Neural crest cell (in vitro differentiated cells): Measurements from ENCODE around the gene SLC44A4. TPM values are rescaled to one million over a fixed set of nuclear protein-coding genes. Genes with fewer than 3 reads are reported as not detected.
"Not testable (repeated sequence)": the region's sequence is repeated elsewhere in the genome, so short reads cannot be mapped to it uniquely, and the experiment has no call there.

Source experiments
- DNase-seq: peaks from one replicate; pipeline ENCODE4 v3.0.0; 2021; ENCODE audit warnings: low read depth, mixed read lengths, low spot score
- H3K27ac Mint-ChIP-seq: one replicate; pipeline ENCODE4 v1.8.0; 2021; ENCODE audit warnings: mild to moderate bottlenecking, mixed read lengths; ENCODE audit not compliant: unreplicated experiment
- H3K27me3 Mint-ChIP-seq: 2 replicates; pipeline ENCODE4 v1.8.0; 2021; ENCODE audit warnings: low read depth, mild to moderate bottlenecking, mixed read lengths
- H3K36me3 Mint-ChIP-seq: 2 replicates; pipeline ENCODE4 v1.8.0; 2021; ENCODE audit warnings: low read depth, mild to moderate bottlenecking, mixed read lengths
- H3K4me1 Mint-ChIP-seq: 2 replicates; pipeline ENCODE4 v1.8.0; 2021; ENCODE audit warnings: mixed read lengths
- H3K4me3 Mint-ChIP-seq: one replicate; pipeline ENCODE4 v1.8.0; 2021; ENCODE audit warnings: mild to moderate bottlenecking, mixed read lengths
- H3K9me3 Mint-ChIP-seq: 2 replicates; pipeline ENCODE4 v1.8.0; 2021; ENCODE audit warnings: mixed read lengths
- total RNA-seq: library from RNA; stranded (reverse); gene quantifications from 2 replicates; pipeline ENCODE4 v1.2.1, GENCODE V29; 2021
- TF ChIP-seq, protein P1 (sequence below): fragments of 200-600 bp; sonication (generic); conservative IDR thresholded peaks from 2 replicates; pipeline ENCODE4 v1.5.0; 2021; ENCODE audit warnings: antibody characterized with exemption, mild to moderate bottlenecking

The SLC44A4 gene
- total RNA-seq, 1 donor from 2014 or later = 0.84 TPM

DNA sequence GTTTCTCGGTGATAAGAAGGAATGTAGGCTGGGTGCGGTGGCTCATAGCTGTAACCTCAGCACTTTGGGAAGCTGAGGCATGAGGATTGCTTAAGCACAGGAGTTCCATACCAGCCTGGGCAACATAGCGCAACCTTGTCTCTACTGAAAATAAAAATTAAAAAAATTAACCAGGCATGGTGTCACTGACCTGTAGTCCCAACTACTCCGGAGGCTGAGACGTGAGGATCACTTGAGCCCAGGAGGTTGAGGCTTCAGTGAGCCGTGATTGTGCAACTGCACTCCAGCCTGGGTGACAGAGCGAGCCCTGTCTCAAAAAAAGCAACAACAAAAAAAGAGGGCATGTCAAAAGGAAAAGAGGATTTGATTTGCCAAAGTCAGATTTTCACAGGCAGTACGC lies 20.1 kb downstream of the SLC44A4 start:
- Mint-ChIP-seq H3K27me3 (no peaks in the 10 kb centered on the region), H3K4me1 (peaks cover 18% of the 10 kb centered on the region), H3K9me3 (no peaks in the 10 kb centered on the region), H3K27ac (no peak overlapping the region), H3K36me3 (peaks cover 14% of the 10 kb centered on the region), H3K4me3 (peak overlapping the region; percentile 41)
- TF ChIP-seq, protein P1, sequence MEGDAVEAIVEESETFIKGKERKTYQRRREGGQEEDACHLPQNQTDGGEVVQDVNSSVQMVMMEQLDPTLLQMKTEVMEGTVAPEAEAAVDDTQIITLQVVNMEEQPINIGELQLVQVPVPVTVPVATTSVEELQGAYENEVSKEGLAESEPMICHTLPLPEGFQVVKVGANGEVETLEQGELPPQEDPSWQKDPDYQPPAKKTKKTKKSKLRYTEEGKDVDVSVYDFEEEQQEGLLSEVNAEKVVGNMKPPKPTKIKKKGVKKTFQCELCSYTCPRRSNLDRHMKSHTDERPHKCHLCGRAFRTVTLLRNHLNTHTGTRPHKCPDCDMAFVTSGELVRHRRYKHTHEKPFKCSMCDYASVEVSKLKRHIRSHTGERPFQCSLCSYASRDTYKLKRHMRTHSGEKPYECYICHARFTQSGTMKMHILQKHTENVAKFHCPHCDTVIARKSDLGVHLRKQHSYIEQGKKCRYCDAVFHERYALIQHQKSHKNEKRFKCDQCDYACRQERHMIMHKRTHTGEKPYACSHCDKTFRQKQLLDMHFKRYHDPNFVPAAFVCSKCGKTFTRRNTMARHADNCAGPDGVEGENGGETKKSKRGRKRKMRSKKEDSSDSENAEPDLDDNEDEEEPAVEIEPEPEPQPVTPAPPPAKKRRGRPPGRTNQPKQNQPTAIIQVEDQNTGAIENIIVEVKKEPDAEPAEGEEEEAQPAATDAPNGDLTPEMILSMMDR = no peak
- DNase-seq = no peak

DNA sequence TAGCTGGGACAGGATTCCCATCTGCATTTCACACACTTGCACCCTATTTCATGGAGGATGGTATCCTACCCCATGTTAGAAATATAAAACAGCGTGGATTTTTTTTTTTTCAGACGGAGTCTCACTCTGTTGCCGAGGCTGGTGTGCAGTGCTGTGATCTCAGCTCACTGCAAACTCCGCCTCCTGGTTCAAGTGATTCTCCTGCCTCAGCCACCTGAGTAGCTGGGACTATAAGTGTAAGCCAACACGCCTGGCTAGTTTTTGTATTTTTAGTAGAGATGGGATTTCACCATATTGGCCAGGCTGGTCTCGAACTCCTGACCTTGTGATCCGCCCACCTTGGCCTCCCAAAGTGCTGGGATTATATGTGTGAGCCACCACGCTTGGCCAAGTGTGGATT lies 21.0 kb downstream of the SLC44A4 start:
- not testable (repeated sequence) for H3K9me3 Mint-ChIP-seq, H3K27me3 Mint-ChIP-seq, H3K27ac Mint-ChIP-seq, DNase-seq
- H3K4me1 Mint-ChIP-seq = peaks cover 12% of the 10 kb centered on the region
- peak overlapping the region; percentile 1 for H3K4me3 Mint-ChIP-seq
- peaks cover 17% of the 10 kb centered on the region for H3K36me3 Mint-ChIP-seq

DNA sequence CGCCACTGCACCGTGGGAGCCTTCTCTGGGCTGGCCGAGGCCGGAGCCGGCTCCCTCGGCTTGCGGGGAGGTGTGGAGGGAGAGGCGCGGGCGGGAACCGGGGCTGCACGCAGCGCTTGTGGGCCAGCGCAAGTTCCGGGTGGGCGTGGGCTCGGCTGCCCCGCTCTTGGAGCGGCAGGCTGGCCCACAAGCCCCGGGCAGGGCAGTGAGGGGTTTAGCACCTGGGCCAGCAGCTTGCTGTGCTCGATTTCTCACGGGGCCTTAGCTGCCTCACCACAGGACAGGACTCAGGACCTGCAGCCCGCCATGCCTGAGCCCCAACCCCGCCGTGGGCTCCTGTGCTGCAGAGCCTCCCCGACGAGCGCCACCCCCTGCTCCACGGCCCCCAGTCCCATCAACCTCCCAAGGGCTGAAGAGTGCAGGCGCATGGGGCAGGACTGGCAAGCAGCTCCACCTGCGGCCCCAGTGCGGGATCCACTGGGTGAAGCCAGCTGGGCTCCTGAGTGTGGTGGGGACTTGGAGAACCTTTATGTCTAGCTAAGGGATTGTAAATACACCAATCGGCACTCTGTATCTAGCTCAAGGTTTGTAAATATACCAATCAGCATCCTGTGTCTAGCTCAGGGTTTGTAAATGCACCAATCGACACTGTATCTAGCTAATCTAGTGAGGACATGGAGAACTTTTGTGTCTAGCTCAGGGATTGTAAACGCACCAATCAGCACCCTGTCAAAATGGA lies 26.6 kb downstream of the SLC44A4 start:
- H3K9me3 Mint-ChIP-seq, H3K4me1 Mint-ChIP-seq, H3K27ac Mint-ChIP-seq, H3K27me3 Mint-ChIP-seq, DNase-seq: not testable (repeated sequence)
- Mint-ChIP-seq H3K4me3 (peak overlapping the region; percentile 15), H3K36me3 (peaks cover 13% of the 10 kb centered on the region)

DNA sequence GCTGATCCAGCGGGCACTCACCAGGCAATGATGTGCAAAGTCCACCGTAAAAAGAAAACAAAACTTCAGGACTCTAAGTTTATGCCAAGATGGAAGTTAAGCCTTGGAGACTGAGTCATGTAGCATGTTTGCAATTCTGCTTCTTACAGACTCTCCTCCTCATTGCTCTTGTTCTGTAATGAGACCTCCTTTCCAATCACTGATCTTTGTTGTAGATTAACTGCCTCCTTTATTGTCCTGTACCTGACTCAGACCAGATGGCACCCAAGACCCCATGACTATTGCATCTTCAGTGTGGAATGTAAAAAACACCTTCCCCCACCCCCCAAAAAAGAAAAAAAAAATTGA lies 27.3 kb downstream of the SLC44A4 start:
- peak overlapping the region; percentile 1 for H3K4me3 Mint-ChIP-seq
- peak overlapping the region; percentile 78 for H3K27ac Mint-ChIP-seq
- H3K9me3 Mint-ChIP-seq = no peaks in the 10 kb centered on the region

DNA sequence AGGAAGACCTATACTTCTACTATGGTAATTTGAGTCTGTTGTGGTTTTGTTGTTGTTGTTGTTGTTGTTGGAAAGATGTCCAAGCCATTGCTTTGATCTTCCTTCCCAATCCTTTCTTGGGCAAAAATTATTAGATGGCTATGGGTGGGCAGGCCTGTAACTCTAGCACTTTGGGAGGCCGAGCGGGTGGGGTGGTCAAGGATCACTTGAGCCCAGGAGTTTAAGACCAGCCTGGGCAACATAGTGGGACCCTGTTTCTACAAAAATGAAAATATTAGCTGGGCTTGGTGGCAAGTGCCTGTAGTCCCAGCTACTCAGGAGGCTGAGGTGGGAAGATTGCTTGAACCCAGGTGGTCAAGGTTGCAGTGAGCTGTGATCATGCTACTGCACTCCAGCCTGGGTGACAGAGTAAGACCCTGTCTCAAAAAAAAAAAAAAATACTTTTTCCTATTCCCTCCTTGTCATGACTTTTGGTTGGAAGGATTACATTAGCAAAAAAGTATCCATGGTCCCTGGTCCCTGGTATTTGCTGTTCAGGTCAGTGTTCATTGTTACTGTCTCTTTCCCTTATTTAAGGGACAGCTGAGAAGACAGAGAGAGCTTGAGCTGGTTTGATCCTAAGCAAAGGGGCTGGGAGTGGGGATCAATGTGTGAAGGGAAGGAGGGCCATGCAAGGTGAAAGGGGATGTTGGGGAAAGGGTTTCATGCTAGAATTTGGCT lies 27.9 kb downstream of the SLC44A4 start:
- TF ChIP-seq, protein P1 = no peak
- peak overlapping the region; percentile 1 for H3K4me3 Mint-ChIP-seq
- H3K27ac Mint-ChIP-seq = no peak overlapping the region
- H3K36me3 Mint-ChIP-seq = peaks cover 13% of the 10 kb centered on the region
- no peak for DNase-seq
- H3K4me1 Mint-ChIP-seq = peaks cover 4% of the 10 kb centered on the region
- H3K9me3 Mint-ChIP-seq = no peaks in the 10 kb centered on the region
- H3K27me3 Mint-ChIP-seq = no peaks in the 10 kb centered on the region

More for the DNA sequence above, 27.3 kb downstream of the SLC44A4 start:
- Mint-ChIP-seq H3K36me3 (peaks cover 13% of the 10 kb centered on the region), H3K27me3 (no peaks in the 10 kb centered on the region), H3K4me1 (peaks cover 4% of the 10 kb centered on the region)
- TF ChIP-seq, protein P1 = no peak
- no peak for DNase-seq

DNA sequence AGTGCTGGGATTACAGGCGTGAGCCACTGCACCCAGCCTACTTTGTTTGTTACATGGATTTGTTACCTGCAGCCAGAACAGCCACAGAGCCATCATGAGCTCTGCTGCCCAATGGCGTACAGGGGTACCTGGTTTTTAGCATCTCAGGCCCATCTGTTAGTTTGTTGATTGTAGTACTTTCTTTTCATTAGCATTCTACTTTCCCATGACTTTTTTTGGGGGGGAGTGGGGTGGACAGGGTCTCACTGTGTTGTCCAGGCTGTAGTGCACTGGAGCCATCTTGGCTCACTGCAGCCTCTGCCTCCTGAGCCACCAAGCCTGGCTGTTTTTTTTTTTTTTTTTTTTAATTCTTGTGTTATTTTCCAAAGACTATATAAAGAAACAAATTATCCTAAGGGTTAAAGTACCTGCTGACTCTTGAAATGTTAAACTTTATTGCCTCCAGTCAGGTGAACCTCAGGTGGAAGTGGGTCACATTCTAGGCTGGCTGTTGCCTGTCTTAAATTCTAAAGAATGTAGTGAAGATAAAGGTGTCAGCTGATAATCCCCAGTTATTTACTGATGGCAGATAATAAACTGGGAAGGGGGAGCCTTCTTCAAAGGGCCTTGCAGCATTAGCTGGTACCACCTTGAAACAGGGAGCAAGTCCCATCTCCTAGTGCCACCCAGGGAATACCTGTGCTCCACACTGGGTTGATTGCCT lies 31.4 kb downstream of the SLC44A4 start:
- H3K36me3 Mint-ChIP-seq = peaks cover 3% of the 10 kb centered on the region
- TF ChIP-seq, protein P1 = no peak
- no peak overlapping the region for H3K4me3 Mint-ChIP-seq
- H3K27ac Mint-ChIP-seq = no peak overlapping the region
- peaks cover 4% of the 10 kb centered on the region for H3K4me1 Mint-ChIP-seq
- no peak for DNase-seq
- H3K27me3 Mint-ChIP-seq = no peaks in the 10 kb centered on the region
- H3K9me3 Mint-ChIP-seq = no peaks in the 10 kb centered on the region
